22Rv1 (cell line): ENCODE data around the gene SUMF1.

ENCODE experiments used
- CTCF ChIP-seq: fragments of 450-650 bp; IDR thresholded peaks from 2 replicates; pipeline ENCODE4 v1.5.1; 2017; ENCODE audit warnings: mild to moderate bottlenecking
- ZFX ChIP-seq: fragments of 450-650 bp; IDR thresholded peaks from 2 replicates; pipeline ENCODE4 v1.6.1; 2017; ENCODE audit warnings: antibody characterized with exemption, borderline replicate concordance

GRCh38 chr3:4419386-4419785 is 47.7 kb downstream of the SUMF1 start:
- TF ChIP-seq CTCF (no peak), ZFX (no peak)
